HG03342 (cell line): ENCODE measurements around the gene ZNF205.

Source experiments
- ATAC-seq: cut with Tn5 transposase; IDR thresholded peaks from one replicate; pipeline ENCODE4 v1.9.1; 2021; ENCODE audit warnings: mild to moderate bottlenecking, moderate library complexity; ENCODE audit not compliant: unreplicated experiment

The ZNF205 gene

DNA sequence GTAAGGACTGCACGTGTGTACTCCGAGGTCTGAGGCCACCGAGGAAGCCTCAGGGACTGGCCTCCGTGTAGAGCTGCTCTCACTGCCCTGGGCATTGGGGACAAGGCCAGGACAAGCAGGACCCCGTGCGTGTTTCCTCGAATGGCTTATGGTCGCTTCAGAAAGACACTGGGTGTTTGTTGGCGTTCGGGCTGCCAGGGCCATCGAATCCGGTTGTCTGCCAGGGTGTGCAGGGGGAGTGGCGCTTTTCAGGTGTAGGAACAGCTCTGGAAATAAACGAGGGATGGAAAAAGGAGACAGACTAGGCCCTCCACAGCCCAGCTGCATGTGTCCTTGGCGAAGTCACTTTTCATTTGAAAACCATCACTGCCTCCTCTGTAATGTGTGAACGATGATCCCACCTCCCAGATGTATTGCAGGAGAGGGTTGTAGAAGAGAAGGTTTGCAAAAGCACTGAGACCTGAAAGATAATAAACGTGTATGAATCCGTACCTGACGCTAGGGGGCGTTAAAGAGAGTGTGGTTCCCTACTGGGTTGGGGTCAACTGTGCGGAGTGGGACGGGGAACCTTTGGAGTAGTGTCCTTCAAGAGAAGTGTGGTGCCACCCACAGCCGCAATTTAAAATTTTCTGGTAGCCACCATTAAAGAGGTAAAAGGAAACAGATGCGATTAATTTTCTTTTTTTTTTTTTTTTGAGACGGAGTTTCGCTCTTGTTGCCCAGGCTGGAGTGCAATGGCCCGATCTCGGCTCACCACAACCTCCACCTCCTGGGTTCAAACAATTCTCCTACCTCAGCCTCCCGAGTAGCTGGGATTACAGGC lies 11.2 kb upstream of the ZNF205 start:
- ATAC-seq = no peak

- no peak for ATAC-seq
Observed at GRCh38 chr16:3101841-3102470, 10.4 kb upstream of the ZNF205 start.

DNA sequence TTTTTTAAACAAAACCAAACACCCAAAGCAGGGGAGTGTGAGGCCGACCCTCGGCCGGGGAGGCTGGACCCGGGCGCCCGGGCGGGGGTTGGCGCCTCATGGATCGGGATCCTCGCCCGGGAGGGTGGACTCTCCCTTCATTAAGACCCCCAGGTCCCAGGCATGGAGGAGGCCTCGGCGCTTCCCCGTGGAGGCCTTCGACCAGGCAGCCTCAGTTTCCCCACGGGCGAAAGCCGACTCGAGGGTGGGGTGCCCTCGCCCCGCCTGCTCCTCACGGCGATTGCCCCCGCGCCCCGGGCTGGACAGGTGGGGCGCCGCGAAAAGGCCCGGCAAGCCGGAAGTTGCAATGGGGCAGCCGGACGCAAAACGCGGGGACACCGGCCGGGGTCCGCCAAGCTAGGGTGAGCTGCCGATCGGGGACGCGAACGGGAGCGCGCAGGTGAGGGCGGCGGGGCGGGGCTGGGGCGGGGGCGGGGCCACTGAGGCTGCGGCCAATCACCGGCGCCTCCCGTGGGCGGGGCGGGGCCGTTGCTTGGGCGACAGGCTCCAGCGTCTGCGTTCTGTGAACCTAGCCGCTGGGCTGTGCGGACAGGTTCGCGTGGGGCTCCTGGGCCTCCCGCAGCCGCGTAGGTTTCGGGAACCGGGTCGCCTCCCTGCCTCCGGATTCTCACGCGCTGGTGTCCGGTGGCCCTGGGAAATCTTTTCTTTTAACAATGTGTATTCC lies 6.0 kb upstream of the ZNF205 start:
- peak; percentile 71 for ATAC-seq

- ATAC-seq = no peak
Observed at GRCh38 chr16:3112881-3113574, 642 bp downstream of the ZNF205 start.

DNA sequence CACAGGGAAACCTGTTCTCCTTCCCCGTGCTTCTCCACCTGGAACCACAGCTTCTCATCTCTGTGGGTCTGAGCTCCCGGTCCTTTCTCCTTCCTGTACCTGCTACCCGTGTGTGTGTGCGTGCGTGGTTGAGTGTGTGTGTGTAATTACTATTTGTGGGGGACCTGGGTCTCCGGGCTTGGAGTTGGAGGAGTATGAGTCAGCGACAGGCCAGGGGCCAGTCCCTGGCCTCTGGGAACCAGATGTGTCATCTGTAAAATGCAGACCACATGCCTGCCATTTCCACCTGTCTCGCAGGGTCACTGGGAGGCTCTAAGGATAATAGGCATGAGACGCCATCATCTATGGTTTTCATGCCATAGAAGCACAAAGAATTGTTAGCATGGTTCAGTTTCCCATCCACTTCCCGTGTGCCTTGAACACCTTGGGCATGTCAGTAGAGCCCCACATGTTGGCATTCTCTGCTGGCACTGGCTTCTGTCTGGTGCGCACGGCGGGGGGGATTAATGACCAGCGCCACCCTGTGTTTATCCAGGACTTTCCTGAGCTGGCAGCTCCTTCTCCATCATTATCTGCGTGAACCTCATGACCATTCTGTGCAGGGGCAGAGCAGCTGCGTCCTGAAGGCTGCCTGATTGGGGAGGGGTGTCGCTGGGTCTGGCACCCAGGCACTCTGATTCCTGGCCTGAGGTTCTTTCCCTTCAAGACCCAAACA lies 1.5 kb downstream of the ZNF205 start:
- ATAC-seq = no peak

GRCh38 chr16:3115003-3115402 lies 2.6 kb downstream of the ZNF205 start:
- ATAC-seq = no peak

DNA sequence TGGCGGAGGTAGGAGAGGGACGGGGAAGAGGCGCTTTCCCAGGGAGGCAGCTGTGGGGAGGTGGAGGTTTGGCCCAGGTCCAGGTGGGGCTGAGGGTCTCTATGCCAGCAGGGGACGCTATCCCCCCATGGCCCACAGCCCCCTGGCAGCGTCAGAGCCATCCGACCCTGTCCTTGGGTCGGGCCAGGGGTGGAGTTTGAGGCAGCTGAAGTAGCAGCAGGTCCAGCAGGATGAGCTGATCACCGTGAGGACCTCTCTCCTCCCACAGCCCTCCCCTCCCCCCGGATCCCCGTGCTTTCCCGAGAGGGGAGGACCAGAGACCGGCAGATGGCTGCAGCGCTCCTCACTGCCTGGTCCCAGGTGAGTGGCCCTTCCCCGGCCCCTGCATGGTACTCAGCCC lies 3.2 kb downstream of the ZNF205 start:
- no peak for ATAC-seq

DNA sequence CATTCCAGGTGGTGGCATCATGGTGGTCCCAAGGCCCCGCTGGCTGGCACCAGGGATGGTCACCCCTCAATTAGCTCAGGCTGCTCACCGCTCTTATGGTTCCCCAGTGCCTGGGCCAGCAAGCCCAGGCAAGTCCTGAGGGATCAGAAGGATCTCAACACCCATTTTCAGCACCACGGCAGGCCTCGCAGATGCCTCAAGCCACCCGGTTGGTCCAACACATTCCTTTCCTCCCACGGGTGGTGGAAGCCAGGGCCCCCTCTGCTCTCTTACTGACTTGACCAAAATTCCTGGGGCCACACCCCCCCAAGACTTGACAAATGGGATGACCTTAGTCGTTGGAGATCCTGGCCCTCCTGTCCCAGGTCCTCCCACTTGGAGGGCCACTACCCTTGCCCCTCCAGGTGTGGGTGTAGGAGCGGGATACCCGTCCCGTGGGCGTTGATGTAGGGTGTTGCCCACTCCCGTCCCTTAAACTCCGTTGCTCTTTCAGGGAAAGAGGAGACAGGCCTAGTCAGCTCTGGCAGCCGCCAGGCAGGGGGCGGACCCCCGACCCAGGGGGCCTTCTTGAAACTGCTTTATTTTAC lies 5.9 kb downstream of the ZNF205 start:
- ATAC-seq = no peak

- ATAC-seq = no peak
Observed at GRCh38 chr16:3118846-3119245, 6.5 kb downstream of the ZNF205 start.

DNA sequence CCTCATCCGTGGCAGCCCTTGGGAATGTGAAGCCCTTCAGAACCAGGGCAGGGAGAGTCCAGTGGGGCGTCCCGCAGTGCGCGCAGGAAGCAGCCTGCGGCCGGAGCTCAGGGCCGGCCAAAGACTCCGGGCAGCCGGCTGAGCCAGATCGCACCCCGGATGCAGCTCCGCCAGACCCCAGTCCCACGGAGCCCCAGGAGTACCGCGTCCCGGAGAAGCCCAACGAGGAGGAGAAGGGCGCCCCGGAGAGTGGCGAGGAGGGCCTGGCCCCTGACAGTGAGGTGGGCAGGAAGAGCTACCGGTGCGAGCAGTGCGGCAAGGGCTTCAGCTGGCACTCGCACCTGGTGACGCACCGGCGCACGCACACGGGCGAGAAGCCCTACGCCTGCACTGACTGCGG lies 6.9 kb downstream of the ZNF205 start:
- ATAC-seq = no peak

- no peak for ATAC-seq
Observed at GRCh38 chr16:3119701-3120408, 7.5 kb downstream of the ZNF205 start.

DNA sequence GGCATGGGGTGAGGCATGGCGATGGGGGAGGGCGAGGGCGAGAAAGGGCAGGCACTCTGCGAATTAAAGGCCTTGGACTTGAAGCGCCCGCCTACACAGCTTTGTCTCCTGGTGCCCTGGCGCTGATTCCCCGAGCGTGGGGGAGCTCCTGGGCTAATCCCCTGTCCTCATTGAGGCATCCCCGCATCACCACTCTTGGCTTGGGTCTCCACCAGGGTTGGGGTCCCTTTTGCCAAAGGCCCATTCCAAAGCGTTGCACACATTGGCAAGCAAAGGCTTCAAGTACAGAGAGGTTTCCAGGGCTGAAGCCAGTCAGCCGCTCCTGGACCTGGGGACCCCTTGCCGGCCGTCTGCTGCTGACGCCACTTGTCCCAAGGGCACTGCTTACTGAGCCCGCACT lies 8.0 kb downstream of the ZNF205 start:
- no peak for ATAC-seq

- no peak for ATAC-seq
Observed at GRCh38 chr16:3121851-3122467, 9.6 kb downstream of the ZNF205 start.

GRCh38 chr16:3122926-3123570 lies 10.7 kb downstream of the ZNF205 start:
- ATAC-seq = no peak

DNA sequence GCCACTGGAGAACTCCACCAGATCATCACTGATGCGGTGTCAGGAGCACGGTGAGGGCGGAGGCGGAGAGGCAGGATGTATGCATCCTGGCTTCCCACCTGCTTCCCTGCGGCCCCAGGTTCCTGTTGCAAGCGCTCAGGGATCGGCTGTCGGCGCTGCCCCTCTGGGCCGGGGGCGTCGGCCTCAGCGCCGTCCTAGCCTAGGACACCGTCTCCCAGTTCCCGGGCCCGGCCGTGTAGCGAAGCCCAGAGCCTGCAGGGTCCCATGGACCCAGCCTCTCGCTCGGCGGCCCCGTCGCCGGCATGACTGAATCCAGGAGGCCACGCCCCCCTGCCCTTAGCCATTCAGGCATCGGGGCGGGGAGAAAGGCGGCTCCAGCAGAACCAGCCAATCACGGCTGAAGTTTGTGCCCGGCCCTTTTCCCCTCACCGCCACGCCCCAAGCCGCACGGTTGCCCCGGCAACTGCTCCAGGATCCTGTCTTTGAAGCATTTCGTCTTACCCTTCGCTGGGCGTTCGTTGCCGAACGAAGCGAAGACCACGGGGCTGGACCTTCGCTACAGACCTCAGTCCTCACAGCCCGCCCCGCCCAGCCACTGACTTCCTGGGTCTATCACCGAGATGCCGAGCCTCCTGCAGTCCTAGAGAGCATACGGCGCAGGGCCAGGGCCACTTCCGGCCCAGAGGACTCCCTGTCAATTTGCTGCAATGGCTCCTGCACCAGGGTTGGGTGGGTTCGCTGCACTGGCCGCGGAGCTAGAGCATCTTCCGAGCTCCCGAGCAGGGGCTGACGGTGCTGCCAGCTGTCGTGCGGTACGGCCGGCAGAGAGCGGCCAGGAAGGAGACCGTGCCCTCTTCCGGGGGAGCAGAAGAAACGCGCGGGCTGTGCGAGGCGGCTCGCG lies 11.8 kb downstream of the ZNF205 start:
- ATAC-seq = peak; percentile 79

DNA sequence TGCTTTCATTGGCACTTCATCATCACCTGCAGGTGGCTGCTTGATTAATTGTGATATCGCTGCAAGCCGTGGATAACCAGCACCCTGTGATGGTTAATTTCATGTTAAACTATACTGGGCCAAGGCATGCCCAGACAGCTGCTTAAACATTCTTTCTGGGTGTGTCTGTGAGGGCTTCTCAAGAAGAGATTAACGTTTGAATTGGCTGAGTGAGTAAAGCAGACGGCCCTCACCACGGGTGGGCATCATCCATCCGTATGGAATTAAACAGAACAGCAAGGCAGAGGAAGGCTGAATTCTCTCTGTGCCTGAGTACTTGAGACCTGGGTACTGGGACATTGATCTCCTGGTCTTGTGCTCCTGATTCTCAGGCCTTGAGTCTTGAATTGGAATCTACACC lies 15.4 kb downstream of the ZNF205 start:
- ATAC-seq = no peak
